Ishikawa (cell line): ENCODE data around the gene DUSP8.

Source experiments
- CEBPB ChIP-seq: IDR thresholded peaks from 2 replicates; pipeline ENCODE4 v1.6.1; 2012
- CREB1 ChIP-seq: IDR thresholded peaks from 2 replicates; pipeline ENCODE4 v1.6.1; 2012; ENCODE audit warnings: low read depth
- EGR1 ChIP-seq: IDR thresholded peaks from 2 replicates; pipeline ENCODE4 v1.6.1; 2012
- EP300 ChIP-seq: IDR thresholded peaks from 2 replicates; pipeline ENCODE4 v1.6.1; 2012; ENCODE audit warnings: borderline replicate concordance
- NFIC ChIP-seq: IDR thresholded peaks from 2 replicates; pipeline ENCODE4 v1.6.1; 2012
- RAD21 ChIP-seq: IDR thresholded peaks from 2 replicates; pipeline ENCODE4 v1.6.1; 2012; ENCODE audit warnings: low read depth
- TAF1 ChIP-seq: IDR thresholded peaks from 2 replicates; pipeline ENCODE4 v1.6.1; 2012; ENCODE audit warnings: low read depth, mild to moderate bottlenecking
- TEAD4 ChIP-seq: IDR thresholded peaks from 2 replicates; pipeline ENCODE4 v1.6.1; 2012
- YY1 ChIP-seq: IDR thresholded peaks from 2 replicates; pipeline ENCODE4 v1.6.1; 2012; ENCODE audit warnings: low read depth
- ZBTB7A ChIP-seq: IDR thresholded peaks from 2 replicates; pipeline ENCODE4 v1.6.1; 2012; ENCODE audit warnings: low read depth
- TF ChIP-seq, protein P1 (sequence below): IDR thresholded peaks from 2 replicates; pipeline ENCODE4 v1.6.1; 2012; ENCODE audit warnings: low read depth, mild to moderate bottlenecking
- TF ChIP-seq, protein P2 (sequence below): IDR thresholded peaks from 2 replicates; pipeline ENCODE4 v1.6.1; 2012
- TF ChIP-seq, protein P3 (sequence below): IDR thresholded peaks from 2 replicates; pipeline ENCODE4 v1.6.1; 2012

DNA sequence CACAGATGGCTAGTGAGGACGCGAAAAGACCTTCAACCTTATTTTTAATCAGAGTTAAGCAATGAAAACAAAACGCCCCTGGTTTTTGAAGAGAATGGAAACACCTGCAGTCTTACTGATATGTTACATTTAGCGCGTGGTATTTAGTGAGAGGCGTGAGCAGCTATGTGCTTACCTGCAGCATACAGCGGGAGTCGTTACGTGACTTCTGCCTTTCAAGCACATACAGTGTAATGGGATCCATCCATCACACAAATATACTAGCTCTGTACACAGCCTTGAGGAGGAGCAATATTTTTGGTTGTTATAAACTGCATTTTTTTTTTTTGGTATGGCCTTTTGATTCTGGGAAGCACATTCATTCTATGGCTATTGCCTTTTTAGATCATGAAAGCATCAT lies 20.6 kb upstream of the DUSP8 start:
- TF ChIP-seq YY1, result no peak
- TF ChIP-seq TAF1, result no peak
- TF ChIP-seq, protein P1, sequence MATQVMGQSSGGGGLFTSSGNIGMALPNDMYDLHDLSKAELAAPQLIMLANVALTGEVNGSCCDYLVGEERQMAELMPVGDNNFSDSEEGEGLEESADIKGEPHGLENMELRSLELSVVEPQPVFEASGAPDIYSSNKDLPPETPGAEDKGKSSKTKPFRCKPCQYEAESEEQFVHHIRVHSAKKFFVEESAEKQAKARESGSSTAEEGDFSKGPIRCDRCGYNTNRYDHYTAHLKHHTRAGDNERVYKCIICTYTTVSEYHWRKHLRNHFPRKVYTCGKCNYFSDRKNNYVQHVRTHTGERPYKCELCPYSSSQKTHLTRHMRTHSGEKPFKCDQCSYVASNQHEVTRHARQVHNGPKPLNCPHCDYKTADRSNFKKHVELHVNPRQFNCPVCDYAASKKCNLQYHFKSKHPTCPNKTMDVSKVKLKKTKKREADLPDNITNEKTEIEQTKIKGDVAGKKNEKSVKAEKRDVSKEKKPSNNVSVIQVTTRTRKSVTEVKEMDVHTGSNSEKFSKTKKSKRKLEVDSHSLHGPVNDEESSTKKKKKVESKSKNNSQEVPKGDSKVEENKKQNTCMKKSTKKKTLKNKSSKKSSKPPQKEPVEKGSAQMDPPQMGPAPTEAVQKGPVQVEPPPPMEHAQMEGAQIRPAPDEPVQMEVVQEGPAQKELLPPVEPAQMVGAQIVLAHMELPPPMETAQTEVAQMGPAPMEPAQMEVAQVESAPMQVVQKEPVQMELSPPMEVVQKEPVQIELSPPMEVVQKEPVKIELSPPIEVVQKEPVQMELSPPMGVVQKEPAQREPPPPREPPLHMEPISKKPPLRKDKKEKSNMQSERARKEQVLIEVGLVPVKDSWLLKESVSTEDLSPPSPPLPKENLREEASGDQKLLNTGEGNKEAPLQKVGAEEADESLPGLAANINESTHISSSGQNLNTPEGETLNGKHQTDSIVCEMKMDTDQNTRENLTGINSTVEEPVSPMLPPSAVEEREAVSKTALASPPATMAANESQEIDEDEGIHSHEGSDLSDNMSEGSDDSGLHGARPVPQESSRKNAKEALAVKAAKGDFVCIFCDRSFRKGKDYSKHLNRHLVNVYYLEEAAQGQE, result no peak
- TF ChIP-seq TEAD4, result no peak
- TF ChIP-seq, protein P2, sequence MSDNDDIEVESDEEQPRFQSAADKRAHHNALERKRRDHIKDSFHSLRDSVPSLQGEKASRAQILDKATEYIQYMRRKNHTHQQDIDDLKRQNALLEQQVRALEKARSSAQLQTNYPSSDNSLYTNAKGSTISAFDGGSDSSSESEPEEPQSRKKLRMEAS, result no peak
- TF ChIP-seq CREB1, result no peak
- TF ChIP-seq CEBPB, result no peak
- TF ChIP-seq, protein P3, sequence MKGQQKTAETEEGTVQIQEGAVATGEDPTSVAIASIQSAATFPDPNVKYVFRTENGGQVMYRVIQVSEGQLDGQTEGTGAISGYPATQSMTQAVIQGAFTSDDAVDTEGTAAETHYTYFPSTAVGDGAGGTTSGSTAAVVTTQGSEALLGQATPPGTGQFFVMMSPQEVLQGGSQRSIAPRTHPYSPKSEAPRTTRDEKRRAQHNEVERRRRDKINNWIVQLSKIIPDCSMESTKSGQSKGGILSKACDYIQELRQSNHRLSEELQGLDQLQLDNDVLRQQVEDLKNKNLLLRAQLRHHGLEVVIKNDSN, result no peak
- no peak for TF ChIP-seq RAD21
- no peak for TF ChIP-seq EGR1
- TF ChIP-seq ZBTB7A, result no peak
- TF ChIP-seq EP300, result no peak
- TF ChIP-seq NFIC, result no peak
